Esophagus muscularis mucosa (tissue), 4 donors: ENCODE results near the gene GABPB2. TPM values are rescaled to one million over a fixed set of nuclear protein-coding genes. Genes with fewer than 3 reads are reported as not detected.

Experiments
- DNase-seq: peaks from one replicate; pipeline ENCODE4 v3.0.0-alpha.2; 2017; ENCODE audit errors: extremely low spot score
- H3K27ac ChIP-seq, 4 donors: fragments of 200-600 bp; sonication (generic); replicated peaks in 1 of 4; 1 replicate in 3 of 4; 2 replicates in 1 of 4; pipeline ENCODE4 v1.5.1; 2016 to 2019; ENCODE audit warnings: mild to moderate bottlenecking in 1 of 4
- H3K27me3 ChIP-seq, 4 donors: fragments of 200-600 bp; sonication (generic); one replicate each; pipeline versions ENCODE4 v1.5.1 to v1.6.0; 2016 to 2019
- H3K36me3 ChIP-seq, 4 donors: fragments of 200-600 bp; sonication (generic); one replicate each; pipeline ENCODE4 v1.5.1; 2016 to 2019
- H3K4me1 ChIP-seq, 4 donors: fragments of 200-600 bp; sonication (generic); one replicate each; pipeline ENCODE4 v1.5.1; 2016 to 2019
- H3K4me3 ChIP-seq, 4 donors: fragments of 200-600 bp; sonication (generic); 1 replicate in 2 of 4; 2 replicates in 2 of 4; pipeline ENCODE4 v1.5.1; 2016 to 2019; ENCODE audit warnings: mild to moderate bottlenecking in 4 of 4, moderate library complexity in 1 of 4
- H3K9me3 ChIP-seq, 4 donors: fragments of 200-600 bp; sonication (generic); 1 replicate in 3 of 4; 2 replicates in 1 of 4; pipeline ENCODE4 v1.5.1; 2016 to 2019
- EP300 ChIP-seq: sonication (generic); formaldehyde crosslinking; IDR thresholded peaks from one replicate; pipeline ENCODE4 v1.6.1; 2017; ENCODE audit warnings: antibody characterized with exemption
- POLR2A ChIP-seq: fragments of 450-650 bp; IDR thresholded peaks from one replicate; pipeline ENCODE4 v1.6.1; 2017; ENCODE audit warnings: antibody characterized with exemption, moderate library complexity, mild to moderate bottlenecking, low read depth
- POLR2AphosphoS5 ChIP-seq, 2 donors: sonication (generic); formaldehyde crosslinking; IDR thresholded peaks; one replicate each; pipeline ENCODE4 v1.6.1; 2017; ENCODE audit warnings: antibody characterized with exemption in 2 of 2
- WGBS: methylation state at CpG from one replicate; pipeline ENCODE4 v1.1.5; 2018; 5-methylcytosine and 5-hydroxymethylcytosine counted together
- intact Hi-C: fragments of 100-400 bp; cut with DNase I; formaldehyde crosslinking; loops from one replicate; pipeline ENCODE4 v1.15.1; 2023
- total RNA-seq, 4 donors: library from RNA; depleted of rRNA; stranded (reverse); fragments of >200 nt; gene quantifications; one replicate each; pipeline versions ENCODE4 v1.1.0 to v1.2.1, GENCODE V29; 2016
- TF ChIP-seq, protein P1 (sequence below), 3 experiments: fragments of 200-600 bp in 2 of 3; fragments of 450-650 bp in 1 of 3; sonication (generic) in 2 of 3; IDR thresholded peaks; one replicate each; pipeline ENCODE4 v1.5.1; 2017 to 2019; ENCODE audit warnings: antibody characterized with exemption in 3 of 3, mild to moderate bottlenecking in 2 of 3, moderate library complexity in 1 of 3

GABPB2 gene
- total RNA-seq, 4 donors from 2014 or later: 16.1 to 25.7 (median 20.9) TPM

- no peak for DNase-seq
- no peak for TF ChIP-seq POLR2AphosphoS5 (IDR thresholded peaks at IDR 0.05)
- no peak for TF ChIP-seq EP300
- TF ChIP-seq POLR2A: no peak
- TF ChIP-seq, protein P1, sequence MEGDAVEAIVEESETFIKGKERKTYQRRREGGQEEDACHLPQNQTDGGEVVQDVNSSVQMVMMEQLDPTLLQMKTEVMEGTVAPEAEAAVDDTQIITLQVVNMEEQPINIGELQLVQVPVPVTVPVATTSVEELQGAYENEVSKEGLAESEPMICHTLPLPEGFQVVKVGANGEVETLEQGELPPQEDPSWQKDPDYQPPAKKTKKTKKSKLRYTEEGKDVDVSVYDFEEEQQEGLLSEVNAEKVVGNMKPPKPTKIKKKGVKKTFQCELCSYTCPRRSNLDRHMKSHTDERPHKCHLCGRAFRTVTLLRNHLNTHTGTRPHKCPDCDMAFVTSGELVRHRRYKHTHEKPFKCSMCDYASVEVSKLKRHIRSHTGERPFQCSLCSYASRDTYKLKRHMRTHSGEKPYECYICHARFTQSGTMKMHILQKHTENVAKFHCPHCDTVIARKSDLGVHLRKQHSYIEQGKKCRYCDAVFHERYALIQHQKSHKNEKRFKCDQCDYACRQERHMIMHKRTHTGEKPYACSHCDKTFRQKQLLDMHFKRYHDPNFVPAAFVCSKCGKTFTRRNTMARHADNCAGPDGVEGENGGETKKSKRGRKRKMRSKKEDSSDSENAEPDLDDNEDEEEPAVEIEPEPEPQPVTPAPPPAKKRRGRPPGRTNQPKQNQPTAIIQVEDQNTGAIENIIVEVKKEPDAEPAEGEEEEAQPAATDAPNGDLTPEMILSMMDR (IDR thresholded peaks at IDR 0.05): no peak
- Histone ChIP-seq H3K4me1 (peaks cover 35 to 53% (median 47%) of the 10 kb centered on the region in 4 donors), H3K27ac (peak overlapping the region; percentile 88 to 96 (median 94)), H3K4me3 (peak overlapping the region; percentile 77 to 97 (median 92)), H3K9me3 (no peaks in the 10 kb centered on the region), H3K27me3 (no peaks in the 10 kb centered on the region), H3K36me3 (peaks cover 23 to 30% (median 28%) of the 10 kb centered on the region in 4 donors)
- intact Hi-C loops: loop anchor here (5.0 kb wide), 1 partner anchor 36 kb away; no protein-coding TSS in a partner anchor
- WGBS: under 1% methylated on average over 10 of the region's 10 CpGs
These were observed 11.9 kb upstream of the GABPB2 start for GRCh38 chr1:151058692-151059091.

DNA sequence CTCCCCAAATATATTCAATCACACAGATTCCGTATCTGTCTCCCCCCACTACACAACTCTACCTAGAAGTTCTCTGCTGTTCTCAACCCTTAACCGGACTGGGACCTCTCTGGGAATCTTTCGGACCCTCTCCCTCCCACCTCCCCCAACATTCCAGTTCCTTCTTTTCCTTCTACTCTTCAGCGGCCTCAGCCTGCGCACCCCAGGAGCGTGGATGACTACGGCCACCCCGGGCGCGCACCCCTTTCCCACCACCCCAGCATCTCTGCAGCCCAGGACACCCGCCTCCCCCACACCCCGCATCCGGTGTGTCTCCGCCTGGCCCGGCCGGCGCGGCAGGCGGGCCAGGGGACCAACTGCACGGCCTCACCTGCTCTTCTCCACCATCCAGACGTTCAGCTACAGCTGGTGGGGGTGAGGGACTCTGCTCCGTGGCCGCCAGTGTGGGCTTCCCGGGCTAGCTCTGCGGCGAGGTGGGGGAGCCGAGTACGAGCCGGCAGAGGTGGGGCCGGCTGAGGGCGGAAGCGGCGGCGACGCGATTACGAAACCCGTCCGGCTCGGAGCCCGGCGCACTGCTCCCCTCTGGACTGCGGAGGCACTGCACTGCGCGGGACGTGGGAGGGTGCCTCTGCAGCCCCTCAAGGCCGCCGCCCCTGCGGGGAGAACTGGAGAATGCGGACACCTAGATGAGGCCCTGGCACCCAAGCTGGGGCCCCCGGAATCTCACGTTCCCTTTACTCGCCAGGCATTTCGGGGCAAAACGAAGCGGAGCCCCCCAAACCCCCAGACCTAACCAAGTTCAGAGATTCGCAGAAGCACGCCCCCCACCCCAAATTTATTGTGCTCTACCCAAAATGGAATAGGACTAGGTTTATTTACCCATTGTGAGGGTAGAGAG lies 11.2 kb upstream of the GABPB2 start, which contains the start of gene CDC42SE1:
Gene CDC42SE1 (minus strand): TSS at position 514 of the 898 bp plus-strand sequence. CDS start 3,892 bp downstream, outside the sequence.
- intact Hi-C loops: loop anchor here (5.0 kb wide), 1 partner anchor 37 kb away; no protein-coding TSS in a partner anchor

GRCh38 chr1:151060007-151060656 lies 10.4 kb upstream of the GABPB2 start, which contains the start of gene MLLT11:
Gene MLLT11 (plus strand): TSS chr1:151060397. CDS start chr1:151067225, 6,828 bp downstream.
- Histone ChIP-seq H3K9me3 (no peaks in the 10 kb centered on the region), H3K4me3 (peak within 1 kb of the TSS; percentile 77 to 97 (median 92)), H3K36me3 (peaks cover 10 to 15% (median 14%) of the 10 kb centered on the region in 4 donors), H3K27ac (peak within 1 kb of the TSS; percentile 88 to 96 (median 94)), H3K27me3 (no peaks in the 10 kb centered on the region), H3K4me1 (peaks cover 35 to 50% (median 46%) of the 10 kb centered on the region in 4 donors)
- DNase-seq: no peak
- TF ChIP-seq, protein P1 (IDR thresholded peaks at IDR 0.05): no peak
- peak; percentile 74 to 76 for TF ChIP-seq POLR2AphosphoS5 (IDR thresholded peaks at IDR 0.05)
- intact Hi-C loops: no loop called here
- under 1% methylated on average over 15 of the region's 15 CpGs for WGBS

More for the DNA sequence above, 11.2 kb upstream of the GABPB2 start, which contains the start of gene CDC42SE1:
- Histone ChIP-seq H3K4me3 (peak within 1 kb of the TSS; percentile 77 to 97 (median 92)), H3K4me1 (peaks cover 35 to 53% (median 47%) of the 10 kb centered on the region in 4 donors), H3K9me3 (no peaks in the 10 kb centered on the region), H3K27me3 (no peaks in the 10 kb centered on the region), H3K27ac (peak within 1 kb of the TSS; percentile 88 to 96 (median 94)), H3K36me3 (peaks cover 16 to 23% (median 21%) of the 10 kb centered on the region in 4 donors)
- TF ChIP-seq POLR2AphosphoS5 (IDR thresholded peaks at IDR 0.05): peak; percentile 95 to 98
- TF ChIP-seq, protein P1 (IDR thresholded peaks at IDR 0.05): peak in 2 of 3 experiments; percentile 63 to 71
- TF ChIP-seq EP300: no peak
- peak; percentile 94 for TF ChIP-seq POLR2A
- peak; percentile 95 for DNase-seq
- 0% methylated on average over 13 of the region's 58 CpGs for WGBS

DNA sequence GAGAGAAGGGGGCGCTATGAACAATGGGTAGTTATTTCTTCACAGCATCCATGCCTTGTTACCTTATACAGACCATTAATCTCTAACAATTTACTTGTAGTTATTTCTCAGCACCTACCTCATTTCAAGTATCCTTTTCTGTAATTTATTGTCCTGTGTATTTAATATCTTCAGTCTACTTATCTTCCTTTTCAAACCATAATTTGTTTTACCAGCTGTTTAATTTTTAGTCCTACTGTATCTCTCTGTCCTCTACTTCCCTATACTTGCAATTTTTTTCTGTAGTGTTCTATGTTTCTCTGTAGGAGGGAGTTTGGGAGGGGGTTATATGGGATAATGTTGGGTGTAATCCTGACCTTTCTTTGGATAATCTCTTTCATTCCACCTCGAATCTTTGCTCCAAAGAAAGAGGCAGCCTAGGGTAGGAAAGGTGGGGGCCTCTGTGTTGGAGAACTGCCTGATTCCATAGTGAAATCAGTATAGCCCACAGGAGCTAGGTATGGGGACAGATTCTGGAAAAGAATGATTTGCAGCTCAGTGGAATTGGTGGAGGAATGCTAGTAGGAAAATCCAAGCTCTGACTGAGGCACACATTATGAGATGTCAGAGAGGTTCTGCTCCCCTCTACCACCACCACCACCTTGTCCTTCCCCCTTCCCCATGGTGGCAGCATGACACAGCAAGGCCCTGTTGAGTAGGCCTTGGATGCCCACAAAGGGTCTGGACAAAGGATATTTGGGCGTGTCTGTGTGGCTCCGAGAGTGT lies 9.7 kb upstream of the GABPB2 start:
- Histone ChIP-seq H3K9me3 (no peaks in the 10 kb centered on the region), H3K4me3 (peak overlapping the region; percentile 77 to 97 (median 92)), H3K36me3 (peaks cover 3 to 8% (median 7%) of the 10 kb centered on the region in 4 donors), H3K27ac (peak overlapping the region; percentile 88 to 96 (median 94)), H3K4me1 (peaks cover 28 to 42% (median 40%) of the 10 kb centered on the region in 4 donors), H3K27me3 (no peaks in the 10 kb centered on the region)
- DNase-seq: no peak
- 49% methylated on average over 4 of the region's 4 CpGs for WGBS
- TF ChIP-seq POLR2A (no peak), POLR2AphosphoS5 (IDR thresholded peaks at IDR 0.05) (no peak)
- TF ChIP-seq, protein P1 (IDR thresholded peaks at IDR 0.05): no peak
- intact Hi-C loops: no loop called here
